Activated naive CD4-positive, alpha-beta T cell (primary cell): ENCODE data around the gene KRT74.

ENCODE experiments used
- DNase-seq, 4 experiments: peaks; one replicate each; lab custom pipeline; 2025; lab: John Stamatoyannopoulos, UW

KRT74 gene

GRCh38 chr12:52573306-52573705 lies 337 bp downstream of the KRT74 start:
- no peak for DNase-seq

- DNase-seq = no peak
Measured at GRCh38 chr12:52570511-52570910, 3.1 kb downstream of the KRT74 start.

- DNase-seq = no peak
Measured at GRCh38 chr12:52568111-52568510, 5.5 kb downstream of the KRT74 start.

GRCh38 chr12:52566847-52567291 lies 6.8 kb downstream of the KRT74 start:
- no peak for DNase-seq

GRCh38 chr12:52564582-52564981 lies 9.1 kb downstream of the KRT74 start:
- no peak for DNase-seq

GRCh38 chr12:52561880-52562449 lies 11.7 kb downstream of the KRT74 start:
- no peak for DNase-seq

GRCh38 chr12:52559979-52560378 lies 13.7 kb downstream of the KRT74 start:
- DNase-seq = no peak

- DNase-seq = no peak
Measured at GRCh38 chr12:52558781-52559445, 14.7 kb downstream of the KRT74 start.

GRCh38 chr12:52557476-52557875 lies 16.2 kb downstream of the KRT74 start:
- no peak for DNase-seq

- no peak for DNase-seq
Measured at GRCh38 chr12:52555577-52555976, 18.1 kb downstream of the KRT74 start.

GRCh38 chr12:52552681-52553195 lies 20.9 kb downstream of the KRT74 start, which contains the start of gene KRT71:
KRT71 (minus strand) TSS chr12:52553145; CDS start chr12:52553077, 68 bp downstream.
- DNase-seq = no peak

GRCh38 chr12:52552055-52552454 lies 21.6 kb downstream of the KRT74 start:
- DNase-seq = no peak

- DNase-seq = no peak
Measured at GRCh38 chr12:52551216-52551865, 22.3 kb downstream of the KRT74 start.

GRCh38 chr12:52546126-52546525 lies 27.5 kb downstream of the KRT74 start:
- DNase-seq = no peak

GRCh38 chr12:52543985-52544883 lies 29.4 kb downstream of the KRT74 start:
- DNase-seq = no peak

GRCh38 chr12:52542785-52543318 lies 30.8 kb downstream of the KRT74 start:
- DNase-seq = no peak

GRCh38 chr12:52542157-52542556 lies 31.5 kb downstream of the KRT74 start:
- DNase-seq = no peak

GRCh38 chr12:52541709-52542108 lies 31.9 kb downstream of the KRT74 start:
- no peak for DNase-seq

- no peak for DNase-seq
Measured at GRCh38 chr12:52540531-52540930, 33.1 kb downstream of the KRT74 start.

GRCh38 chr12:52539821-52540173 lies 33.8 kb downstream of the KRT74 start:
- no peak for DNase-seq

GRCh38 chr12:52539083-52539820 lies 34.4 kb downstream of the KRT74 start:
- no peak for DNase-seq
